Panc1 (cell line): ENCODE data around the gene THUMPD3. TPM values are rescaled to one million over a fixed set of nuclear protein-coding genes. Genes with fewer than 3 reads are reported as not detected.

Experiments
- ATAC-seq: fragments of 200-7000 bp; cut with Tn5 transposase; 2 replicates; pipeline ENCODE4 v1.9.1; 2020; ENCODE audit warnings: mild to moderate bottlenecking, moderate library complexity
- BruUV-seq: library from RNA; stranded (reverse); fragments of 400-500 nt; replicated peaks from 2 replicates; lab custom pipeline; 2021; lab: Mats Ljungman, UMichigan
- CTCF ChIA-PET: fragments of 300-600 bp; sonication (Branson Sonifier 250); formaldehyde crosslinking; loops from one replicate; lab custom pipeline; 2022; ENCODE audit warnings: antibody characterized with exemption; lab: Charles Lee
- POLR2A ChIA-PET: fragments of 300-600 bp; sonication (Branson Sonifier 250); formaldehyde crosslinking; loops from one replicate; lab custom pipeline; 2022; ENCODE audit warnings: antibody characterized with exemption; lab: Charles Lee
- DNase-seq: peaks from one replicate; pipeline ENCODE4 v3.0.0-alpha.2; 2010; ENCODE audit warnings: low read depth, low spot score
- H3K27ac ChIP-seq: 2 replicates; pipeline ENCODE4 v1.5.1; 2011; ENCODE audit warnings: mild to moderate bottlenecking, low read length, inconsistent platforms
- H3K27me3 ChIP-seq: fragments of 200-500 bp; sonication (Bioruptor generic); 2 replicates; pipeline ENCODE4 v1.6.0; 2014; ENCODE audit warnings: low read length, inconsistent platforms; ENCODE audit not compliant: control insufficient read depth, insufficient read depth
- H3K36me3 ChIP-seq: fragments of 200-500 bp; sonication (Bioruptor generic); 2 replicates; pipeline ENCODE4 v1.5.1; 2014; ENCODE audit warnings: inconsistent platforms, mild to moderate bottlenecking, low read length, moderate library complexity; ENCODE audit not compliant: control insufficient read depth, insufficient read depth
- H3K4me1 ChIP-seq: 2 replicates; pipeline ENCODE4 v1.5.1; 2011; ENCODE audit warnings: inconsistent platforms, mild to moderate bottlenecking, low read length, moderate library complexity; ENCODE audit not compliant: control insufficient read depth, insufficient read depth
- H3K4me3 ChIP-seq, 2 experiments: 2 replicates each; pipeline ENCODE4 v1.5.1; 2011 to 2012; ENCODE audit warnings: low read depth in 2 of 2, low read length in 2 of 2, mild to moderate bottlenecking in 2 of 2, inconsistent platforms in 1 of 2, moderate library complexity in 1 of 2
- H3K9me3 ChIP-seq: fragments of 200-500 bp; sonication (Bioruptor generic); 2 replicates; pipeline ENCODE4 v1.5.1; 2014; ENCODE audit warnings: low read depth, mild to moderate bottlenecking, inconsistent platforms, low read length, moderate library complexity; ENCODE audit not compliant: control insufficient read depth, insufficient read depth
- CTCF ChIP-seq: fragments of 450-650 bp; IDR thresholded peaks from 2 replicates; pipeline ENCODE4 v1.5.1; 2017; ENCODE audit warnings: mild to moderate bottlenecking
- POLR2AphosphoS5 ChIP-seq: IDR thresholded peaks from 2 replicates; pipeline ENCODE4 v1.6.1; 2012; ENCODE audit warnings: mild to moderate bottlenecking, low read depth, low read length, moderate library complexity
- REST ChIP-seq, 2 experiments: IDR thresholded peaks; 2 replicates each; pipeline ENCODE4 v1.6.1; 2011 to 2012; ENCODE audit warnings: low read depth in 2 of 2, control low read depth in 1 of 2, low read length in 1 of 2, mild to moderate bottlenecking in 1 of 2, moderate library complexity in 1 of 2; ENCODE audit not compliant: insufficient read depth in 1 of 2
- SIN3A ChIP-seq: IDR thresholded peaks from 2 replicates; pipeline ENCODE4 v1.6.1; 2012; ENCODE audit warnings: low read depth, mild to moderate bottlenecking, low read length, moderate library complexity, borderline replicate concordance; ENCODE audit not compliant: insufficient read depth
- TCF7L2 ChIP-seq: IDR thresholded peaks from 2 replicates; pipeline ENCODE4 v1.6.1; 2011; ENCODE audit warnings: mild to moderate bottlenecking, low read depth, low read length, inconsistent platforms
- in situ Hi-C: cut with HindIII; loops from 2 replicates; pipeline ENCODE4 v1.10.0; 2016; ENCODE audit warnings: low sequenced_read_pairs, low pct_unique_long_range_greater_than_20kb
- intact Hi-C: fragments of 100-400 bp; cut with micrococcal nuclease; formaldehyde crosslinking; loops from one replicate; pipeline ENCODE4 v1.10.0; 2022; ENCODE audit not compliant: unreplicated experiment
- total RNA-seq: library from RNA; stranded (reverse); gene quantifications from one replicate; pipeline ENCODE4 v1.2.1, GENCODE V29; 2021; ENCODE audit not compliant: unreplicated experiment

Gene THUMPD3
- total RNA-seq, 1 experiment from 2014 or later: 43.5 TPM

GRCh38 chr3:9433627-9434521 is 71.0 kb downstream of the THUMPD3 start:
- no peak for DNase-seq
- H3K9me3 ChIP-seq: no peaks in the 10 kb centered on the region
- BruUV-seq: no TSS peak
- ChIA-PET CTCF (no interaction called here), POLR2A (interaction anchor here (1.0 kb wide), 1 partner anchor 37 kb away, joined by 3 read pairs; no protein-coding TSS in a partner anchor)
- peaks cover 57% of the 10 kb centered on the region for H3K36me3 ChIP-seq
- ATAC-seq: no peak
- H3K27ac ChIP-seq: no peak overlapping the region
- H3K27me3 ChIP-seq: no peaks in the 10 kb centered on the region
- H3K4me1 ChIP-seq: no peaks in the 10 kb centered on the region
- H3K4me3 ChIP-seq: no peak overlapping the region
- intact Hi-C loops (no loop called here), in situ Hi-C loops (no loop called here)
- no peak for TF ChIP-seq TCF7L2
- no peak for TF ChIP-seq POLR2AphosphoS5
- no peak for TF ChIP-seq REST (IDR thresholded peaks at IDR 0.05; ENCODE audit: insufficient read depth in 1 of 2, low read depth in 2 of 2, low read length in 1 of 2)
- TF ChIP-seq SIN3A: no peak
- TF ChIP-seq CTCF: no peak

GRCh38 chr3:9435316-9435715 is 72.5 kb downstream of the THUMPD3 start:
- ChIA-PET CTCF (no interaction called here), POLR2A (interaction anchor here (0.6 kb wide), 1 partner anchor 38 kb away, joined by 3 read pairs; no protein-coding TSS in a partner anchor)
- no peak overlapping the region for H3K4me3 ChIP-seq
- in situ Hi-C loops (no loop called here), intact Hi-C loops (no loop called here)
- H3K36me3 ChIP-seq: peaks cover 65% of the 10 kb centered on the region
- TF ChIP-seq SIN3A (no peak), POLR2AphosphoS5 (no peak), TCF7L2 (no peak), CTCF (no peak), REST (IDR thresholded peaks at IDR 0.05; ENCODE audit: insufficient read depth in 1 of 2, low read depth in 2 of 2, low read length in 1 of 2) (no peak)
- H3K4me1 ChIP-seq: no peaks in the 10 kb centered on the region
- DNase-seq (no peak), ATAC-seq (no peak)
- H3K9me3 ChIP-seq: no peaks in the 10 kb centered on the region
- no peak overlapping the region for H3K27ac ChIP-seq
- BruUV-seq: no TSS peak
- H3K27me3 ChIP-seq: no peaks in the 10 kb centered on the region
